GM12878 (cell line): ENCODE measurements around the gene SLC39A7.

Source experiments
- CTCF ChIP-seq, 3 experiments: IDR thresholded peaks in 2 of 3; conservative IDR thresholded peaks in 1 of 3; 2 replicates each; pipeline ENCODE4 v1.5.1; 2011; ENCODE audit warnings: low read depth in 3 of 3, low read length in 3 of 3, mild to moderate bottlenecking in 3 of 3, control low read depth in 2 of 3, moderate library complexity in 2 of 3, inconsistent platforms in 1 of 3, mixed read lengths in 1 of 3; ENCODE audit not compliant: control insufficient read depth in 2 of 3, insufficient read depth in 1 of 3; ENCODE audit errors: extremely low read depth in 1 of 3
- SMARCA5 ChIP-seq: fragments of 450-650 bp; IDR thresholded peaks from 2 replicates; pipeline ENCODE4 v1.6.1; 2017; ENCODE audit warnings: mild to moderate bottlenecking
- SREBF1 ChIP-seq: IDR thresholded peaks from 2 replicates; pipeline ENCODE4 v1.6.1; 2012; ENCODE audit warnings: mild to moderate bottlenecking, low read length

GRCh38 chr6:33156964-33157363 lies 43.7 kb upstream of the SLC39A7 start:
- TF ChIP-seq SREBF1 (no peak), CTCF (IDR thresholded peaks at IDR 0.05 in 2 of 3, conservative IDR thresholded peaks at IDR 0.05 in 1 of 3; ENCODE audit: control insufficient read depth in 2 of 3, extremely low read depth in 1 of 3, insufficient read depth in 1 of 3, low read depth in 3 of 3, low read length in 3 of 3) (no peak), SMARCA5 (no peak)
